ENCODE measurements around the gene RFWD3. TPM values are rescaled to one million over a fixed set of nuclear protein-coding genes. Genes with fewer than 3 reads are reported as not detected.

The RFWD3 gene
- total RNA-seq, 1 donor from 2014 or later = 25.9 TPM

DNA sequence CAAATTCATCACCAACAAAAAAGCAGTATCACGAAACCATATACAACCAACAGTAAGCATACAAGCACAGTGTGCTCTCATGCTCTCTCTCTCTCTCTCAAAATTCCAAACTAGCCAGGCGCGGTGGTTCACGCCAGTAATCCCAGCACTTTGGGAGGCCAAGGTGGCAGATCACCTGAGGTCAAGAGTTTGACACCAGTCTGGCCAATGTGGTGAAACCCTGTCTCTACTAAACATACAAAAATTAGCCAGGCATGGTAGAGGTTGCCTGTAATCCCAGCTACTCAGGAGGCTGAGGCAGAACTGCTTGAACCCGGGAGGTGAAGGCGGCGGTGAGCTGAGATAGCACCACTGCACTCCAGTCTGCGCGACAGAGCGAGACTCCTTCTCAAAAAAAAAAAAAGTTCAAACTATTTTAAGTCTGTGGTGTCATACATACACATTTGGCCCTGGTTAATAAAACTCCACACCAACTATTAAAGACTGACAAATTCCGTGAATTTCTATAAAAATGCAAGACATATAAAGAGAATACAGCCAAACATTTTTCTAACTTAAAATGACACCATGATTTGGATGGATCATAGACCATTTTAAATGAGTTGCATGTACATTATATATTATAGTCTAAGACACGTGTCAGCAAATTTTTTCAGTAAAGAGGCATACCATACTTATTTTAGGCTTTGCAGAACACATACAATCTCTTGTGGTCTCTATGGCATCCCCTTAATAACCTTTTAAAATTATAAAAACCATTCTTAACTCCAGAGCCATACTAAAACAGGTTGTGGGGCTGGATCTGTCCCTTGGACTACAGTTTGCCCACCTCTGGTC lies 90.7 kb downstream of the RFWD3 start:
- TF ChIP-seq, protein P1, sequence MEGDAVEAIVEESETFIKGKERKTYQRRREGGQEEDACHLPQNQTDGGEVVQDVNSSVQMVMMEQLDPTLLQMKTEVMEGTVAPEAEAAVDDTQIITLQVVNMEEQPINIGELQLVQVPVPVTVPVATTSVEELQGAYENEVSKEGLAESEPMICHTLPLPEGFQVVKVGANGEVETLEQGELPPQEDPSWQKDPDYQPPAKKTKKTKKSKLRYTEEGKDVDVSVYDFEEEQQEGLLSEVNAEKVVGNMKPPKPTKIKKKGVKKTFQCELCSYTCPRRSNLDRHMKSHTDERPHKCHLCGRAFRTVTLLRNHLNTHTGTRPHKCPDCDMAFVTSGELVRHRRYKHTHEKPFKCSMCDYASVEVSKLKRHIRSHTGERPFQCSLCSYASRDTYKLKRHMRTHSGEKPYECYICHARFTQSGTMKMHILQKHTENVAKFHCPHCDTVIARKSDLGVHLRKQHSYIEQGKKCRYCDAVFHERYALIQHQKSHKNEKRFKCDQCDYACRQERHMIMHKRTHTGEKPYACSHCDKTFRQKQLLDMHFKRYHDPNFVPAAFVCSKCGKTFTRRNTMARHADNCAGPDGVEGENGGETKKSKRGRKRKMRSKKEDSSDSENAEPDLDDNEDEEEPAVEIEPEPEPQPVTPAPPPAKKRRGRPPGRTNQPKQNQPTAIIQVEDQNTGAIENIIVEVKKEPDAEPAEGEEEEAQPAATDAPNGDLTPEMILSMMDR (IDR thresholded peaks at IDR 0.05; ENCODE audit: insufficient read depth, low read length, poor library complexity, severe bottlenecking) = no peak
- no peaks in the 10 kb centered on the region for H3K27me3 ChIP-seq (ENCODE audit: control insufficient read depth, insufficient read depth, low read length)
- H3K4me3 ChIP-seq (ENCODE audit: low read depth, low read length) = no peak overlapping the region
- no peaks in the 10 kb centered on the region for H3K36me3 ChIP-seq (ENCODE audit: control insufficient read depth, insufficient read depth, low read length)
- no peak for DNase-seq (ENCODE audit: low read depth)

DNA sequence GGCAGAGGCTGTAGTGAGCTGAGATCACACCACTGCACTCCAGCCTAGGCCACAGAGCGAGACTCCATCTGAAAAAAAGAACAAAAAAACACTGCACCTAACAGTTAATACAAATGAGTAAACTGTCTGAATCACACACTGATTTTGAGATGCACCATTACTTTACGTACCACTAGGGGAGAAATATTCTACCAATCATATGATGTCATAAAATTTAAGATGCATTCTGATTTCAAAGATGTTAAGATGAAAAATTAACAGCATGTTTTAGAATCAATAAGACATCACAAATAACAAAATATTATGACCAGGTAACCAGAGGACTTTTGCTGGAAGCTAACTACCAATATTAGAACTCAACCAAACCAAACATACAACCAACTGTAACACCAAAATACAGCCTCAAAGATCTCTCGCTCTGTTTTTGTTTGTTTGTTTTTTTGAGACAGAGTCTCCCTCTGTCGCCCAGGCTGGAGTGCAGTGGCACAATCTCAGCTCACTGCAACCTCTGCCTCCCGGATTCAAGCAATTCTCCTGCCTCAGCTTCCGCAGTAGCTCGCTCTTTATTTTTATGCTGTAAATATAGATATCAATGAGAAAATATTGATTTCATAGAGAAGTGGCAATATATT lies 91.4 kb downstream of the RFWD3 start:
- Histone ChIP-seq H3K27me3 (ENCODE audit: control insufficient read depth, insufficient read depth, low read length) (no peaks in the 10 kb centered on the region), H3K36me3 (ENCODE audit: control insufficient read depth, insufficient read depth, low read length) (no peaks in the 10 kb centered on the region), H3K4me3 (ENCODE audit: low read depth, low read length) (no peak overlapping the region)
- no peak for DNase-seq (ENCODE audit: low read depth)
- TF ChIP-seq, protein P1 (IDR thresholded peaks at IDR 0.05; ENCODE audit: insufficient read depth, low read length, poor library complexity, severe bottlenecking) = no peak

DNA sequence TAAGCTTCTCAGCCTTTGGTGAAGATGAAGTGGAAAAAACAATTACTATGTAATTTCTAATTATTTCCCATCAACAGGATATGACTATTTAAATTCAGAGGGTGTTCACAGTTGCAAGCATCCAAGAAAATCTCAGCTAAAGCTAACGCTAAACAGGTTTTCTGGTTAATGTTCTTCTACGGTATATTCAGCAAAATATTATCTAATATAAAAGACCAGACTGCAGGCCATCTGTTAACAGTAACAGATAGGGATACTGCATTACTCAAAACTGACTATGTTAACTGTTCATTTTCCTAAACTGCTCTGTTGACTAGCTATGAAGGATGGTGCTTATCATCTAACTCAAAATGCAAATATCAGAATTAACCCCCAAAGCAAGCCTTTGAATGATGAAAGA lies 92.5 kb downstream of the RFWD3 start:
- no peak overlapping the region for H3K4me3 ChIP-seq (ENCODE audit: low read depth, low read length)
- no peaks in the 10 kb centered on the region for H3K27me3 ChIP-seq (ENCODE audit: control insufficient read depth, insufficient read depth, low read length)
- no peak for DNase-seq (ENCODE audit: low read depth)
- H3K36me3 ChIP-seq (ENCODE audit: control insufficient read depth, insufficient read depth, low read length) = no peaks in the 10 kb centered on the region
- TF ChIP-seq, protein P1 (IDR thresholded peaks at IDR 0.05; ENCODE audit: insufficient read depth, low read length, poor library complexity, severe bottlenecking) = no peak

DNA sequence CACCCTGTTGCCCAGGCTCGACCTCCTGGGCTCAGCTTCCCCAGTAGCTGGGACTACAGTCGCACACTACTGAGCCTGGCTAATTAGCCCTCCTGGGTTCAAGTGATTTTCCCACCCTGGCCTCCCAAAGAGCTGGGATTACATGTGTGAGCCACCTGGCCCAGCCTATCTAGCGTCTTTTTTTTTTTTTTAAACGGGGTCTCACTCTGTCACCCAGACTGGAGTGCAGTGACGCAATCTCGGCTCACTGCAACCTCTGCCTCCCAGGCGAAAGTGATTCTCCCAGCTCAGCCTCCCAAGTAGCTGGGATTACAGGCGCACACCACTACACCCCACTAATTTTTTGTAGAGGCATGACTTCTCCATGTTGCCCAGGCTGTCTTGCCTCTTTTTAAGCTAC lies 93.1 kb downstream of the RFWD3 start:
- no peak for DNase-seq (ENCODE audit: low read depth)
- TF ChIP-seq, protein P1 (IDR thresholded peaks at IDR 0.05; ENCODE audit: insufficient read depth, low read length, poor library complexity, severe bottlenecking) = no peak
- no peaks in the 10 kb centered on the region for H3K36me3 ChIP-seq (ENCODE audit: control insufficient read depth, insufficient read depth, low read length)
- H3K4me3 ChIP-seq (ENCODE audit: low read depth, low read length) = no peak overlapping the region
- no peaks in the 10 kb centered on the region for H3K27me3 ChIP-seq (ENCODE audit: control insufficient read depth, insufficient read depth, low read length)

Other genes with a start within 250 kb of the RFWD3 start
- gene CLEC18B, start 245.4 kb downstream of the RFWD3 start, total RNA-seq = 122 and 140 TPM in 2 replicates
- 108 and 110 TPM in 2 replicates for gene GLG1, start 59.8 kb downstream of the RFWD3 start, total RNA-seq
- gene MLKL, start 34.0 kb upstream of the RFWD3 start, total RNA-seq = 11.5 and 12.0 TPM in 2 replicates
- gene FA2H, start 107.9 kb upstream of the RFWD3 start, total RNA-seq = 12.4 and 12.5 TPM in 2 replicates

Measured in kidney epithelial cell (primary cell).